HepG2 (cell line): ENCODE results near the gene TRAPPC12. TPM values are rescaled to one million over a fixed set of nuclear protein-coding genes. Genes with fewer than 3 reads are reported as not detected.

Experiments
- ATAC-seq: fragments of 200-7000 bp; cut with Tn5 transposase; 3 replicates; pipeline ENCODE4 v1.9.1; 2020; ENCODE audit warnings: mild to moderate bottlenecking, moderate library complexity
- BruUV-seq: library from RNA; stranded (reverse); fragments of 400-500 nt; replicated peaks from 2 replicates; lab custom pipeline; 2021; lab: Mats Ljungman, UMichigan
- CTCF ChIA-PET: fragments of 300-600 bp; formaldehyde crosslinking; extraction: SDS; loops from one replicate; lab custom pipeline; 2021; ENCODE audit warnings: low total read pairs, inconsistent platforms, low intra/inter-chr PET ratio; lab: Yijun Ruan, JAX
- POLR2A ChIA-PET: fragments of 350-600 bp; sonication (Branson Sonifier 250); formaldehyde crosslinking; loops from one replicate; lab custom pipeline; 2020; ENCODE audit warnings: antibody characterized with exemption, inconsistent platforms; lab: Yijun Ruan, JAX
- DNase-seq: peaks from one replicate; pipeline ENCODE4 v3.0.0-alpha.2; 2015; ENCODE audit warnings: low spot score
- FAIRE-seq: peaks from 3 replicates; lab custom pipeline; 2011; peaks lifted over from hg19 to GRCh38; lab: Jason Lieb, UNC
- H2AFZ ChIP-seq: one replicate; pipeline ENCODE4 v1.6.1; 2011; ENCODE audit warnings: low read length, inconsistent platforms
- H3K27ac ChIP-seq: fragments of 300-600 bp; 3 replicates; pipeline ENCODE4 v1.8.0; 2011; ENCODE audit warnings: mixed run types, mild to moderate bottlenecking, mixed read lengths, low read length, inconsistent platforms; ENCODE audit not compliant: insufficient read depth; ENCODE audit errors: extremely low read length
- H3K27me3 ChIP-seq, 2 experiments: fragments of 200-600 bp in 1 of 2; 2 replicates in 1 of 2; 3 replicates in 1 of 2; pipeline versions ENCODE4 v1.6.0 to v1.8.0; 2011; ENCODE audit warnings: low read length in 2 of 2, mild to moderate bottlenecking in 2 of 2, moderate library complexity in 2 of 2, inconsistent platforms in 1 of 2; ENCODE audit not compliant: insufficient read depth in 2 of 2, control insufficient read depth in 1 of 2
- H3K36me3 ChIP-seq, 2 experiments: fragments of 200-600 bp in 1 of 2; replicated peaks in 1 of 2; 2 replicates in 1 of 2; 3 replicates in 1 of 2; pipeline versions ENCODE4 v1.5.1 to v1.8.0; 2011; ENCODE audit warnings: low read length in 2 of 2, inconsistent platforms in 1 of 2; ENCODE audit not compliant: insufficient read depth in 2 of 2, control insufficient read depth in 1 of 2
- H3K4me1 ChIP-seq: 2 replicates; pipeline ENCODE4 v1.5.1; 2012; ENCODE audit warnings: low read length, inconsistent platforms; ENCODE audit not compliant: insufficient read depth
- H3K4me2 ChIP-seq: 2 replicates; pipeline ENCODE4 v1.6.0; 2011; ENCODE audit warnings: low read depth, low read length, inconsistent platforms
- H3K4me3 ChIP-seq, 3 experiments: fragments of 200-600 bp in 1 of 3; sonication (generic), shearing (Covaris generic) in 1 of 3; replicated peaks in 1 of 3; 2 replicates each; pipeline ENCODE4 v1.5.1; 2011 to 2016; ENCODE audit warnings: low read length in 3 of 3, inconsistent platforms in 2 of 3, low read depth in 2 of 3, mild to moderate bottlenecking in 2 of 3, control low read depth in 1 of 3, mixed read lengths in 1 of 3; ENCODE audit not compliant: insufficient read depth in 1 of 3
- H3K79me2 ChIP-seq: one replicate; pipeline ENCODE4 v1.6.1; 2011; ENCODE audit warnings: low read length, inconsistent platforms; ENCODE audit not compliant: insufficient read depth
- H3K9ac ChIP-seq: 2 replicates; pipeline ENCODE4 v1.6.0; 2011; ENCODE audit warnings: mild to moderate bottlenecking, low read depth, low read length, inconsistent platforms; ENCODE audit not compliant: insufficient read depth
- H3K9me3 ChIP-seq: 2 replicates; pipeline ENCODE4 v1.5.1; 2012; ENCODE audit warnings: mild to moderate bottlenecking, low read length
- H4K20me1 ChIP-seq: 2 replicates; pipeline ENCODE4 v1.6.0; 2011; ENCODE audit warnings: inconsistent platforms, mild to moderate bottlenecking, low read length, moderate library complexity; ENCODE audit not compliant: insufficient read depth
- CEBPZ ChIP-seq: IDR thresholded peaks from 2 replicates; pipeline ENCODE4 v1.6.1; 2012; ENCODE audit warnings: low read length, improper control_type of control experiment
- HNF4A ChIP-seq: sonication (generic); formaldehyde crosslinking; IDR thresholded peaks from 2 replicates; pipeline ENCODE4 v1.4.0; 2020; ENCODE audit warnings: missing genetic modification reagents
- KDM2A ChIP-seq: sonication (generic); formaldehyde crosslinking; IDR thresholded peaks from 2 replicates; pipeline ENCODE4 v1.4.0; 2020; ENCODE audit warnings: low read depth, missing genetic modification reagents, borderline replicate concordance
- MAZ ChIP-seq, 2 experiments: sonication (generic) in 1 of 2; formaldehyde crosslinking in 1 of 2; IDR thresholded peaks; 2 replicates each; pipeline versions ENCODE4 v1.5.0 to v1.6.1; 2012 to 2020; ENCODE audit warnings: low read depth in 2 of 2, mild to moderate bottlenecking in 2 of 2, borderline replicate concordance in 1 of 2, improper control_type of control experiment in 1 of 2, low read length in 1 of 2, missing genetic modification reagents in 1 of 2, moderate library complexity in 1 of 2
- NFYC ChIP-seq: IDR thresholded peaks from 2 replicates; pipeline ENCODE4 v1.6.1; 2016; ENCODE audit warnings: missing genetic modification reagents, missing compliant biosample characterization
- PRPF4 ChIP-seq: fragments of 200-400 bp; formaldehyde crosslinking; IDR thresholded peaks from 2 replicates; pipeline ENCODE4 v1.6.1; 2016; ENCODE audit warnings: low read length, low read depth; ENCODE audit not compliant: poor library complexity, severe bottlenecking
- SALL1 ChIP-seq: sonication (generic); formaldehyde crosslinking; IDR thresholded peaks from 2 replicates; pipeline ENCODE4 v1.8.0; 2022; ENCODE audit warnings: mild to moderate bottlenecking, missing genetic modification reagents
- SPEN ChIP-seq: sonication (generic); formaldehyde crosslinking; IDR thresholded peaks from 2 replicates; pipeline ENCODE4 v1.5.1; 2020; ENCODE audit warnings: low read depth, mild to moderate bottlenecking, missing genetic modification reagents
- ZBTB7B ChIP-seq: sonication (generic); formaldehyde crosslinking; IDR thresholded peaks from 2 replicates; pipeline ENCODE4 v1.4.0; 2020; ENCODE audit warnings: missing genetic modification reagents
- ZIK1 ChIP-seq: sonication (generic); formaldehyde crosslinking; IDR thresholded peaks from 2 replicates; pipeline ENCODE4 v1.5.0; 2020; ENCODE audit warnings: mild to moderate bottlenecking, low read depth, missing genetic modification reagents, borderline replicate concordance
- ZNF543 ChIP-seq: sonication (generic); formaldehyde crosslinking; IDR thresholded peaks from 2 replicates; pipeline ENCODE4 v1.4.0; 2020; ENCODE audit warnings: mild to moderate bottlenecking, missing genetic modification reagents
- ZNF564 ChIP-seq: sonication (generic); formaldehyde crosslinking; IDR thresholded peaks from 2 replicates; pipeline ENCODE4 v1.8.1; 2023; ENCODE audit warnings: mild to moderate bottlenecking, missing genetic modification reagents
- ZNF572 ChIP-seq: sonication (generic); formaldehyde crosslinking; IDR thresholded peaks from 2 replicates; pipeline ENCODE4 v1.5.1; 2020; ENCODE audit warnings: mild to moderate bottlenecking, missing genetic modification reagents
- ZNF598 ChIP-seq: sonication (generic); formaldehyde crosslinking; IDR thresholded peaks from 2 replicates; pipeline ENCODE4 v1.5.1; 2020; ENCODE audit warnings: mild to moderate bottlenecking, missing genetic modification reagents, borderline replicate concordance
- ZNF83 ChIP-seq: sonication (generic); formaldehyde crosslinking; IDR thresholded peaks from 2 replicates; pipeline ENCODE4 v1.4.0; 2020; ENCODE audit warnings: missing genetic modification reagents, mild to moderate bottlenecking, borderline replicate concordance
- ZSCAN31 ChIP-seq: sonication (generic); formaldehyde crosslinking; IDR thresholded peaks from 2 replicates; pipeline ENCODE4 v1.5.0; 2020; ENCODE audit warnings: low read depth, mild to moderate bottlenecking, missing genetic modification reagents
- WGBS: methylation state at CpG from one replicate; pipeline ENCODE4 v1.1.6; 2017; ENCODE audit warnings: low lambda C conversion rate; 5-methylcytosine and 5-hydroxymethylcytosine counted together
- in situ Hi-C: cut with HindIII; loops from 2 replicates; pipeline ENCODE4 v1.10.0; 2017; ENCODE audit warnings: low pct_unique_long_range_greater_than_20kb; ENCODE audit not compliant: extremely low pct_ligation_motif_present
- intact Hi-C: fragments of 100-400 bp; cut with micrococcal nuclease; formaldehyde crosslinking; loops from one replicate; pipeline ENCODE4 v1.10.0; 2022; ENCODE audit not compliant: unreplicated experiment
- polyA plus RNA-seq, 8 experiments: library from polyadenylated mRNA; depleted of rRNA in 3 of 8; stranded (reverse) in 7 of 8; unstranded in 1 of 8; fragments of >200 nt; fragmentation: Illumina TruSeq in 4 of 8; extraction: Trizol in 4 of 8; gene quantifications; 2 replicates each; pipeline versions ENCODE4 v1.2.1 to v1.2.3, GENCODE V29; 2011 to 2016; ENCODE audit warnings: low read depth in 4 of 8, missing spikeins in 1 of 8, mixed read lengths in 1 of 8; ENCODE audit not compliant: insufficient read depth in 1 of 8
- total RNA-seq, 5 experiments: library from RNA; depleted of rRNA; stranded (reverse); fragments of >200 nt; fragmentation: Illumina TruSeq; extraction: Trizol; gene quantifications; 2 replicates each; pipeline ENCODE4 v1.2.3, GENCODE V29; 2016; ENCODE audit warnings: low read depth in 1 of 5
- TF ChIP-seq, protein P1 (sequence below): sonication (generic); formaldehyde crosslinking; IDR thresholded peaks from 2 replicates; pipeline ENCODE4 v1.4.0; 2020; ENCODE audit warnings: missing genetic modification reagents
- TF ChIP-seq, protein P2 (sequence below): sonication (generic); formaldehyde crosslinking; IDR thresholded peaks from 2 replicates; pipeline ENCODE4 v1.5.0; 2020; ENCODE audit warnings: missing genetic modification reagents, mild to moderate bottlenecking, borderline replicate concordance

TRAPPC12 gene
- total and polyA plus RNA-seq, 2 of the 13 experiments (the other 11 are each of a cell fraction or from before 2014, with no cell fraction given): 46.4 to 97.7 TPM

DNA sequence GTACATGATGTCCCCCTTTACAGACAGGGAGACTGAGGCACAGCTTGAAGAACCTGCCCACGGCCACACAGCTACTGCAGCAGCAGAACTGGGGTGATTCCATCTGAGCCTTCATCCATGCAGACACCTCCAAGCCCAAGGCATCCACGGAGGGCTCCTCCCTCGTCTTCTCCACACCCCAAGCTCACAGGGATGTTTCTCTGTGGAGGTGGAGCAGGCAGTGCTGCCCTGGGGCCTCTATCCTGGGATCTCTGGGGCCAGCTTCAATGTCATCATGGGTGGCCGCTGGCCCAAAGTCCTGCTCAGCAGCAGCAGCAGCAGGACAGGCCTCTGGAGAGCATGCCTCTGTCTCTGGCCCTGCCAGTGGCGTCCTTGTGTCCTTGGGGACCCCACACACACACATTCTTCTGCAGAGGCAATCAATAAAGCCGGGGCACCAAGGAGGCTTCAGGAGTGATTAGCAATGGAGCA is 108.6 kb downstream of the TRAPPC12 start:
- Histone ChIP-seq H3K4me2 (peak overlapping the region; percentile 33), H3K36me3 (no peaks in the 10 kb centered on the region; a peak in 1 of 5 replicates), H3K79me2 (no peaks in the 10 kb centered on the region), H3K4me1 (peaks cover 58% of the 10 kb centered on the region), H3K9me3 (no peaks in the 10 kb centered on the region), H3K27ac (no peak overlapping the region), H3K9ac (no peak overlapping the region), H3K27me3 (no peaks in the 10 kb centered on the region), H4K20me1 (no peaks in the 10 kb centered on the region), H3K4me3 (no peak overlapping the region), H2AFZ (no peak overlapping the region)
- no TSS peak for BruUV-seq
- 32% methylated on average over 6 of the region's 6 CpGs for WGBS
- DNase-seq (no peak), ATAC-seq (peak; percentile 36), FAIRE-seq (no peak)
- in situ Hi-C loops (no loop called here), intact Hi-C loops (no loop called here)
- ChIA-PET POLR2A (interaction anchor here (1.3 kb wide), 1 partner anchor 23 kb away, joined by 4 read pairs; no protein-coding TSS in a partner anchor), CTCF (no interaction called here)
- TF ChIP-seq PRPF4 (no peak), SPEN (CRISPR knock-in tag) (no peak), ZNF572 (CRISPR knock-in tag) (0 out of 2 replicates have a peak, but pooled peaks have one; percentile 3), ZBTB7B (CRISPR knock-in tag) (0 out of 2 replicates have a peak, but pooled peaks have one; percentile 33), ZNF598 (CRISPR knock-in tag) (no peak), HNF4A (CRISPR knock-in tag) (peak; percentile 67), ZNF564 (no peak), ZNF543 (CRISPR knock-in tag) (no peak), ZSCAN31 (no peak), SALL1 (CRISPR knock-in tag) (peak; percentile 33; the same call in 1 of the 2 replicates), MAZ (IDR thresholded peaks at IDR 0.05; ENCODE audit: borderline replicate concordance, low read depth, low read length) (no peak), MAZ (CRISPR knock-in tag; IDR thresholded peaks at IDR 0.05; ENCODE audit: low read depth) (no peak), ZNF83 (no peak), CEBPZ (no peak), ZIK1 (CRISPR knock-in tag) (no peak), KDM2A (peak; percentile 15; the same call in 1 of the 2 replicates), NFYC (CRISPR knock-in tag) (no peak)
- TF ChIP-seq, protein P1, sequence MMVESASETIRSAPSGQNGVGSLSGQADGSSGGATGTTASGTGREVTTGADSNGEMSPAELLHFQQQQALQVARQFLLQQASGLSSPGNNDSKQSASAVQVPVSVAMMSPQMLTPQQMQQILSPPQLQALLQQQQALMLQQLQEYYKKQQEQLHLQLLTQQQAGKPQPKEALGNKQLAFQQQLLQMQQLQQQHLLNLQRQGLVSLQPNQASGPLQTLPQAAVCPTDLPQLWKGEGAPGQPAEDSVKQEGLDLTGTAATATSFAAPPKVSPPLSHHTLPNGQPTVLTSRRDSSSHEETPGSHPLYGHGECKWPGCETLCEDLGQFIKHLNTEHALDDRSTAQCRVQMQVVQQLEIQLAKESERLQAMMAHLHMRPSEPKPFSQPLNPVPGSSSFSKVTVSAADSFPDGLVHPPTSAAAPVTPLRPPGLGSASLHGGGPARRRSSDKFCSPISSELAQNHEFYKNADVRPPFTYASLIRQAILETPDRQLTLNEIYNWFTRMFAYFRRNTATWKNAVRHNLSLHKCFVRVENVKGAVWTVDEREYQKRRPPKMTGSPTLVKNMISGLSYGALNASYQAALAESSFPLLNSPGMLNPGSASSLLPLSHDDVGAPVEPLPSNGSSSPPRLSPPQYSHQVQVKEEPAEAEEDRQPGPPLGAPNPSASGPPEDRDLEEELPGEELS (CRISPR knock-in tag): no peak
- TF ChIP-seq, protein P2, sequence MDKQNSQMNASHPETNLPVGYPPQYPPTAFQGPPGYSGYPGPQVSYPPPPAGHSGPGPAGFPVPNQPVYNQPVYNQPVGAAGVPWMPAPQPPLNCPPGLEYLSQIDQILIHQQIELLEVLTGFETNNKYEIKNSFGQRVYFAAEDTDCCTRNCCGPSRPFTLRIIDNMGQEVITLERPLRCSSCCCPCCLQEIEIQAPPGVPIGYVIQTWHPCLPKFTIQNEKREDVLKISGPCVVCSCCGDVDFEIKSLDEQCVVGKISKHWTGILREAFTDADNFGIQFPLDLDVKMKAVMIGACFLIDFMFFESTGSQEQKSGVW (CRISPR knock-in tag): no peak
